HPDE6-E6E7 (cell line): Measurements from ENCODE around the gene SRPK3.
"Not testable (repeated sequence)": the region's sequence is repeated elsewhere in the genome, so short reads cannot be mapped to it uniquely, and the experiment has no call there.

Source experiments
- DNase-seq: peaks from one replicate; pipeline ENCODE4 v3.0.0; 2011; ENCODE audit warnings: missing footprints; ENCODE audit errors: extremely low spot score

SRPK3 gene

DNA sequence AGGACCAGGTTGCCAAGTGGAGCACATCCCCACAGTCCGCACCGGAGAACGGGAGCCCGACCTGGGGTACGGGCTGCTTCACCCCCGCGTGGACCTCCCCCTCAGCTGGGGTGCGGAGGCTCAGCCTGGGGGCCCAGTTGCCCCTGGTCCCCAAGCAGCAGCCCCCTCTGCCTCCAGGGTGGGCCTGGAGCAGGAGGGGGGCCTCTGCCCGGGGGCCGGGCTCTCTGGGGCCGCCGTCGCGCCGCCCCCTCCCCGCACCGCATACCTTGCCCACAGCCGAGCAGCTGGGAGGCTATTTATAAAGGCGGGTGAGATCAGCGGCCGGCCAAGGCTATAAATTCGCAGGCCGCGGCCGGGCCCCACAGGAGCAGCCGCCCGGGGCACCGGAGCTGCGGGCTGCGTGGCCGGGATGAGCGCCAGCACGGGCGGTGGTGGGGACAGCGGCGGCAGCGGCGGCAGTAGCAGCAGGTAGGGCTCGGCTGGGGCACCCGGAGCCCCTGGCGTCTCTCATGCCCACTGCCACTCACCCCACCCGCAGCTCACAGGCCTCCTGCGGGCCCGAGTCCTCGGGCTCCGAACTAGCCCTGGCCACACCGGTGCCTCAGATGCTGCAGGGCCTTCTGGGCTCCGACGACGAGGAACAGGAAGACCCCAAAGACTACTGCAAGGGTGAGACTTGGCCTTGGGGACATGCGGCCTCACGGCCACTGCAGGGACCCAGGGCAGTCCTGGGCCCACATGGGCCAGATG is at the start of gene SRPK3:
Gene SRPK3, plus strand, starts transcription at position 364 of the 750 bp plus-strand sequence. Its CDS starts 46 bp downstream, at position 410.
- no peak for DNase-seq

- no peak for DNase-seq
Measured at GRCh38 chrX:153731117-153731844, 49.6 kb upstream of the SRPK3 start.

DNA sequence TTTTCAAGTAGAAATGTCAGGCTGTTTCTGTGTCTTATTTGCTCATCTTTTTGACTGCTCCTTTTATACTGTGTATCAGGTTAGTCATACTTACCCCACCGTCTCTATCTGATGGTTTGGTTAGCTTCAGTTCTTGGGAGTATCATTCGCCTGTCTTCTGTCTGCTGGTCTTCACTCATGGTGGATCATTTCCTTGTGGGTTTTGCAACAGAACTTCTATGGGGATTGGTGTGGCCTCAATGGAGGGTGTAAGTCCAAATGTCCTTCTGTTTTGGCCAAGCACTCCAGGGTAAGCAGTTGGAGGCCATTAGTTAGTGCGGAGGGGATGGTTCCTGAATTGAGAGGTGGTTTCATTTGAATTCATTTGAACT is 49.0 kb upstream of the SRPK3 start:
- DNase-seq = no peak

DNA sequence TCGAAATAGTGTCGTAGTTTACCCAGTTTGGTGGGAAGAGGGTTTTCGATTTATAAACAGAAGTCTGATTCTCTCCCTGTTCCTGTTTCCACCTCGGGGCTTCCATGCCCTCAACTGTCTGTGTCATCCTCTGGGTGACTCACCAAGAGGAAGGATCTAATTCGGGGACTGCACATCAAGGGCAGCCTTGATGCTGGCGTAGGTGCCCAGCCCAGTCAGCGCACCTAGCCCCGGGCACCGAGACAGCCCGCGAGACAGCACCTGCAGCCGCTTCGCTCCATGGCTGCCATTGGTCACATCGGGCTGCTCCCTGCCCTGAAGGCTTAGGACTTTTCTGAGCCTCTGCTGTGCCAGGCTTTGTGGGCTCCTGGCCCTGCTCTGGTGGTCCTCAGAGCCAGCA is 48.4 kb upstream of the SRPK3 start:
- peak; percentile 48 for DNase-seq

DNA sequence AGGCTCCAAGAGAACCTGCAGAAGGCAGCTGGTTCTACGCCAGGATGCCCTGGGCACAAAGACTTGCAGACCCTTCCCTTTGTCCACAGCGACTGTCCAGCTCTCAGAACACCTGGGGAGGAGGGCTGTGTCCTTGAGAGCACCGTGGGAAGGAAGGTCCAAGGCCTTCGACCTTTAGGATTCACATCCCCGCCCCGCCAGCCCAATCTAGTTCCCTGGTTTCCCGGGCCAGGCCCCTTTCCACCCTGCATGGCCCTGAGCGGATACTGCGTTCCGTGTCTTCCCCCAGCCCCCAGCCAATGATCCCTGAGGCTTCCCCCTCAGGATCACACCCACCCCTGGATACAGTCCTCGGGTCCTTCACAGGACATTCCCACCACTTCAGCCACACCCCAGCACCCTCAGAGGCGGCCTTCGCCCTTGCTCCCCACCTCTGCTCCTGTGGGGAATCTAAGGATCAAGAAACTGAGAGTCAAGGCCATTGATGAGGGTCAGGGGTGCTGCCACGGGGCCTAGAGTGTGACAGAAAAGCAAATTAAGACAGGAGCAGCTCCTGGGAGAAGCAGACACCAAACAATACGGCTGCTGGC is 47.1 kb upstream of the SRPK3 start:
- DNase-seq = no peak

GRCh38 chrX:153734871-153735270 is 46.0 kb upstream of the SRPK3 start:
- DNase-seq = no peak

GRCh38 chrX:153735274-153735673 is 45.6 kb upstream of the SRPK3 start:
- DNase-seq = no peak

- DNase-seq = no peak
Measured at GRCh38 chrX:153736071-153736820, 44.6 kb upstream of the SRPK3 start.

DNA sequence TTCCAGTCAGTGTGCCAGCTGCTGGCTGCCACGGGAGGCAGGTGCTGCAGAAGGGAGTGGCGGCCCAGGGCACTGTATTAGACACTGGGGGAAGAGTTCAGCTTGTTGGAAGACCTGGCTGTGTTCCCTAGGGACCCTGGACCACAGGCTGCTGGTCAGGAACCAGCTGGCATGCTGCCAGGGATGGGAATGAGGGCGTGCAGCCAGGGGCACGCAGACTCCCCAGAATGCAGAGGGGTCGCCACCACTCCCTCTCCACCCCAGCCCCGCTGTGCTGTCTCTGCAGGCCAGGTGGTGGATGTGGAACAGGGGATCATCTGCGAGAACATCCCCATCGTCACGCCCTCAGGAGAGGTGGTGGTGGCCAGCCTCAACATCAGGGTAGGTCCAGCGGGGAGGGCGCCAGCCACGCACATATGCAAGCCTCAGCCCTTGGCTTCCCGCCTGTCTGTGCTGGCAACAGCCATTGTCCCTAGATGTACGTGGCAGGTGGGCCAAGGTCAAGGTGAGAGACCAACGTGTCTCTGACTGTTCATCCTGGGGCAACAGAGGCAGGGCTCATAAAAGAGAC is 43.9 kb upstream of the SRPK3 start:
- no peak for DNase-seq

GRCh38 chrX:153738056-153738605 is 42.7 kb upstream of the SRPK3 start:
- DNase-seq = no peak

- peak; percentile 68 for DNase-seq
Measured at GRCh38 chrX:153739754-153740486, 40.9 kb upstream of the SRPK3 start.

DNA sequence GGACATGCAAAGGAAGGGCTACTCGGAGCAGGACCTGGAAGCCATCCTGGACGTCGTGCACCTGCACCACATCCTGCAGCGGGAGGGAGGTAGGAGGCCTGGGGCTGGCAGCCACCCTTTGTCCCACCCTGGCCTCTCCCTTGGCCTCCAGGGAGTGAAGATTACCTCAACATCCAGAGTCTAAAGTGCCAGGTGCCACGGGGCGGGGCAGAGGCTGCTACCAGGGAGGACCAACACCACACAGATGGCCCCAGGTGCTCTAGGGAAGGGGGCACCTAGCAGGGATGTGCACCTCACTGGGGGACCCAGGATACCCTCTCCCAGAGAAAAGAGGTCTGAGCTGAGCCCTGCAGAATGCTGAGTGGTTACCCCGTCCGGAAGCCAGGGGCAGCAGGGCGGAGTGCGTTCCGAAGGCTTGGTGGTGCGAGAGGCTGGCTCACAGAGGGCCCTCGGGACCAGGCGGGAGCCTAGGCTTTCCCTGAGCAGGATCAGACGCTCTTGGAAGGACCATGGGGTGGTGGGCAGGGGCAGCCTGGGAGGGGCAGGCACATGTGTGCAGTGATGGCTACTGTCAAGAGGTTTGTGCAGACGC is 40.1 kb upstream of the SRPK3 start:
- no peak for DNase-seq

- no peak for DNase-seq
Measured at GRCh38 chrX:153741446-153741845, 39.4 kb upstream of the SRPK3 start.

GRCh38 chrX:153742111-153742510 is 38.7 kb upstream of the SRPK3 start:
- not testable (repeated sequence) for DNase-seq

GRCh38 chrX:153742796-153743467 is 37.9 kb upstream of the SRPK3 start:
- DNase-seq = not testable (repeated sequence)

DNA sequence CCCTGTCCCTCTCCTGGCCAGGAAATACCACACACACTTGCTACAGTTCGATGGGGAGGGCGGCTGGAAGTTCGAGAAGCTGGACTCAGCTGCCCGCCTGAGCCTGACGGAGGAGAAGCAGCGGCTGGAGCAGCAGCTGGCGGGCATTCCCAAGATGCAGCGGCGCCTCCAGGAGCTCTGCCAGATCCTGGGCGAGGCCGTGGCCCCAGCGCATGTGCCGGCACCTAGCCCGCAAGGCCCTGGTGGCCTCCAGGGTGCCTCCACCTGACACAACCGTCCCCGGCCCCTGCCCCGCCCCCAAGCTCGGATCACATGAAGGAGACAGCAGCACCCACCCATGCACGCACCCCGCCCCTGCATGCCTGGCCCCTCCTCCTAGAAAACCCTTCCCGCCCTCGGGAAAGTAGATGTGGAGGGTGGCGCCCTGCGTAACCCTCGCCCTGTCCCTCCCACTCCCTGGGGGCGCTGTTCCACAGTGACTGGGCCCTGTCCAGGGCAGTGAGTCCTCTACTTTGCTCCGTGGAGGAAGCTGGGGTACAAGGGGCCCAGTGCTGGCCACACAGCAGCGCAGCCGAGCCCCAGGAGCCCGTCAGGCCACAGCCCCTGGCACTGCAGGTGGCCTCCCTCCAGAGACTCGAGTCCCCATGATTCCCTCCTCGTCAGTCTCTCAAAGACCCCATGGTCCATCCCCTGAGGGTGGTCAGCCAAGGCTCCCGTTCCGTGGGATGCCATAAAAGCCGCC is 37.2 kb upstream of the SRPK3 start:
- DNase-seq = not testable (repeated sequence)

DNA sequence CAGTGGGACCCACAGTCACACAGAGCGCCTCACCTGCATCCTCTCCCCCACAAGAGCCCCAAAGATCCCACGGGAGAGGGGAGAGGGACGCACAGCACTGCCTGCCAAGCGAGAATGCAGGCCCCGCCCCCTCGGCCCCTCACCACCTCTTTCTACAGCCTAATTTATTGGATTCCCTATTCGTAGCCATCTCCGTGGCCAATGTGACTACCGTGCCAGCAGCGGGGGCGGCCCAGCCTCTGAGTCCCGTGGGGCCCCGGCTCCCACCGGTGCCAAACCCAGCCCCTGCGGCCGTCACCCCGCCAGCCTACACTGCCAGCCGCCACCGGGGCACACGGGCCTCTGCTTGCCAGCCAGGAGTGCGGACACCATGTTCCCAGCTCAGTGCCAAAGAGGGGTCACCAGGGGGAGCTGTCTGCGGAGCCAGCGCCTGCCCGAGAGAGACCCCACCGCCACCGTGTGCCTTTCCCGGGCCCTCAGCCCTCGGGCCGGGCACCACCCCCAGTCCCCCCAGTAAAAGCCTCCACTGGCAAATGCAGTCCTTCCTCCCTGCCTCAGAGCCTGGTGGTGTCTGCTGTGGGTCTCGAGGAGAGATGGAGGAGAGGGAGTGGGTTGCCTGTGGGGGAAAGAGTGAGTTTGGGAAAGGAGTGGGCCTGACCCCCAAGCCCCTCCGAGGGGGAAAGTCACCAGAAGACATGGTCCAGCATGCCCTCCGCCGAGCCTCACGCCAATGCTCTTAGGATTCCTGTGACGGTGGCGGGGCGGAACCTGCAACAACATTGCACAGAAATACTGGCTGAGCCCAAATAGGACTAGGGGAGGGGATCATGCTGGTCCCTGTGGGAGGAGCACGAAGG is 36.4 kb upstream of the SRPK3 start:
- DNase-seq = no peak

DNA sequence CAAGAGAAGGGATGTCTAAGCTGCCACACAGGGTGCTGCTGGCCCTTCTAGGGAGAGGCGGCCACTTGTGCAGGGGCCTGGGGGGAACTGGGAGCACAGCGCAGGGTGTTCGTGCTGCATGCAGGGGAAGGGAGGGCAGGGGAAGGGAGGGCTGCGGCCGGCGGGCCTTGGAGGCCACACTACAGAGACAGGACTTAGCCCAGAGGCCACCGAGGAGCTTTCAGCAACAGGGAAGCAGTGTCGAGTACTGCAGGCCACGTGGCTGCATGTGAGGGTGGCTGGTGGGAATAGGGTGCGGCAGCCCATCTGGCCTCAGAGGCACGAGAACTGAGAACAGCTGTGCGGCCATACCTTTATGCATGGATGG is 35.8 kb upstream of the SRPK3 start:
- DNase-seq = not testable (repeated sequence)
